ENCODE results near the gene GDF10. TPM values are rescaled to one million over a fixed set of nuclear protein-coding genes. Genes with fewer than 3 reads are reported as not detected.

Gene GDF10
- total RNA-seq, 4 donors from 2014 or later = 5.8 to 29.7 (median 10.8) TPM

DNA sequence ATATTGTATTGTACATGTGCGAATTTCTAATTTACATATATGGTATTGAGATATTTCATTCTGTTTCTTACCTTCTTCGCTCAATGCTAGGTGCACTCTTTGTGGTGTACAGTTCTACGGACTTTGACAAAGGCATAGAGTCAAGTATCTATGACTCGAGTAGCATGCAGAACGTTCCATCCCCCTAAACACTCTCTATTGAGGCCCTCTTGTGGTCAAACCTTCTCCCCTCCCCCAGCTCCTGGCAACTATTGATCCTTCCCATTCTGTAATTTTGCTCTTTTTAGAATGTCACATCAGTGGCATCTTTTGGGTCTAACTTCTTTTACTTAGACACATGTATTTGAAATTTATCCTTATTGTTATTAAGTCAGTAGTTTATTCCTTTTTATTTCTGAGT lies 30.7 kb upstream of the GDF10 start:
- Histone ChIP-seq H3K27ac (no peak overlapping the region), H3K36me3 (no peaks in the 10 kb centered on the region), H3K9me3 (peaks cover 0 to 22% (median 0%) of the 10 kb centered on the region in 3 donors), H3K4me3 (no peak overlapping the region), H3K4me1 (no peaks in the 10 kb centered on the region), H3K27me3 (no peaks in the 10 kb centered on the region)
- TF ChIP-seq, protein P1, sequence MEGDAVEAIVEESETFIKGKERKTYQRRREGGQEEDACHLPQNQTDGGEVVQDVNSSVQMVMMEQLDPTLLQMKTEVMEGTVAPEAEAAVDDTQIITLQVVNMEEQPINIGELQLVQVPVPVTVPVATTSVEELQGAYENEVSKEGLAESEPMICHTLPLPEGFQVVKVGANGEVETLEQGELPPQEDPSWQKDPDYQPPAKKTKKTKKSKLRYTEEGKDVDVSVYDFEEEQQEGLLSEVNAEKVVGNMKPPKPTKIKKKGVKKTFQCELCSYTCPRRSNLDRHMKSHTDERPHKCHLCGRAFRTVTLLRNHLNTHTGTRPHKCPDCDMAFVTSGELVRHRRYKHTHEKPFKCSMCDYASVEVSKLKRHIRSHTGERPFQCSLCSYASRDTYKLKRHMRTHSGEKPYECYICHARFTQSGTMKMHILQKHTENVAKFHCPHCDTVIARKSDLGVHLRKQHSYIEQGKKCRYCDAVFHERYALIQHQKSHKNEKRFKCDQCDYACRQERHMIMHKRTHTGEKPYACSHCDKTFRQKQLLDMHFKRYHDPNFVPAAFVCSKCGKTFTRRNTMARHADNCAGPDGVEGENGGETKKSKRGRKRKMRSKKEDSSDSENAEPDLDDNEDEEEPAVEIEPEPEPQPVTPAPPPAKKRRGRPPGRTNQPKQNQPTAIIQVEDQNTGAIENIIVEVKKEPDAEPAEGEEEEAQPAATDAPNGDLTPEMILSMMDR (IDR thresholded peaks at IDR 0.05) = no peak
- TF ChIP-seq POLR2A (IDR thresholded peaks at IDR 0.05) (no peak), POLR2AphosphoS5 (IDR thresholded peaks at IDR 0.05) (no peak), EP300 (IDR thresholded peaks at IDR 0.05) (no peak)
- 52 to 53% methylated on average over 5 of the region's 5 CpGs for WGBS, 2 donors (ENCODE audit: low coverage in 1 of 2)
- no peak for ATAC-seq

DNA sequence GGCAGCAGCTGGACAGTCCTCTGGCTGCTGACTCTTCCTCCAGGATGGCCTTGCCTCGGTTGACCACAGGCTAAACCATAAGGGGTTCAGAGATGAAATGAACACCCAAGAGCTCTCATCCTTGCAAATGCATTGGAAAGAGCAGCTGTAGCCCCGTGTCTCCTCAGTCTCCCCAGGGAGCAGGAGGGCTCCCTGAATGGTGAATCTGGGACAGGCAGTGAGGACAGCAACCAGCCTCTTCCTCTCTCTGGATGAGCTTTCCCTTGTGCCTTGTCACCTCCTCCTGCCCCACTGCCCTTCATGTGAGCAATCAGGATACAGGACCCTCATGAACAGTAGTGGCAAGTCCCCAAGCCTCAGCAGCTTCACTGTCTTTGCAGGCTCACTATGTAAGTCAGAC lies 23.9 kb upstream of the GDF10 start:
- TF ChIP-seq EP300 (IDR thresholded peaks at IDR 0.05) (no peak), POLR2AphosphoS5 (IDR thresholded peaks at IDR 0.05) (no peak), POLR2A (IDR thresholded peaks at IDR 0.05) (no peak)
- TF ChIP-seq, protein P1 (IDR thresholded peaks at IDR 0.05) = no peak
- Histone ChIP-seq H3K9me3 (peaks cover 0 to 22% (median 0%) of the 10 kb centered on the region in 3 donors), H3K36me3 (no peaks in the 10 kb centered on the region), H3K4me1 (no peaks in the 10 kb centered on the region), H3K27ac (no peak overlapping the region), H3K27me3 (no peaks in the 10 kb centered on the region), H3K4me3 (no peak overlapping the region)
- WGBS, 2 donors (ENCODE audit: low coverage in 1 of 2) = no CpG with 5 or more reads among the region's 2 CpGs
- no peak for ATAC-seq

DNA sequence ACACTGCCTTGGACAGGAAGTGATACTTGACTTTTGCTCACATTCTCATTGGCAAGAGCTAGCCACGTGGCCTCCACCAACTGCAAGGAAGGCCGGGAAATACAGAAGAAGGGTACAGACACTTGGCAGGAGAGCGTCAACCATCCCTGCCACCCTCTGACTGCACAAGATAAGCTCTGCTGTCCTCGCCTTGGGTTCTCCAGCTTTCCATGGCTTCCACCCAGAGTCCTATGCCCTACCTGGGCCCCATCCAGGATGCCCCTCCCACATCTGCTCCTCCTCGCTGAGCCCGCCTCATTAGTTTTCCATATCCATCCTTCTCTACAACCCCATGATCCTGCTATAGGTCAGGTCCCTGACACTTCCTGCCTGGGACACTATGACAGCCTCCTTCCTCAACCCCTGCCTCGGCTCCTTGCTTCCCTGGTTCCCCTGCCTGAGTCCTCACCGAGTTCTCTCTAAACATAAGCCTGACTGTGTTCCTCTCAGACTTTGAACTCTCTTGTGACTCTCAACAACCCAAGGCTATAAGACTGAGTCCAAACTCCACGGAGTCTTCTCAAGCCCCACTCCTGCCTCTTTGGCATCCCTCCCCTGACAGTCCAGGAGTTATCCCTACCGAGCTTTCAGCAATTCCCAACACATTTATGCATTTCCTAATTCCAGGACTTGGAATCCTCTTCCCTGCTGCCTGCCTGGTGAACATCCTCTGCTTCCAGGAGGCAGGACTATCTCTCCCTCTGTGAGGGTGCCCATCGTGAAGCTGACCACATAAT lies 23.2 kb upstream of the GDF10 start:
- H3K27me3 ChIP-seq = no peaks in the 10 kb centered on the region
- TF ChIP-seq POLR2AphosphoS5 (IDR thresholded peaks at IDR 0.05) (no peak), POLR2A (IDR thresholded peaks at IDR 0.05) (no peak), EP300 (IDR thresholded peaks at IDR 0.05) (no peak)
- TF ChIP-seq, protein P1 (IDR thresholded peaks at IDR 0.05) = no peak
- H3K27ac ChIP-seq = no peak overlapping the region
- 91 to 94% methylated on average over 5 to 11 of the region's 11 CpGs for WGBS, 2 donors (ENCODE audit: low coverage in 1 of 2)
- H3K36me3 ChIP-seq = no peaks in the 10 kb centered on the region
- H3K4me1 ChIP-seq = no peaks in the 10 kb centered on the region
- H3K4me3 ChIP-seq = no peak overlapping the region
- peaks cover 0 to 19% (median 0%) of the 10 kb centered on the region in 3 donors for H3K9me3 ChIP-seq
- no peak for ATAC-seq

DNA sequence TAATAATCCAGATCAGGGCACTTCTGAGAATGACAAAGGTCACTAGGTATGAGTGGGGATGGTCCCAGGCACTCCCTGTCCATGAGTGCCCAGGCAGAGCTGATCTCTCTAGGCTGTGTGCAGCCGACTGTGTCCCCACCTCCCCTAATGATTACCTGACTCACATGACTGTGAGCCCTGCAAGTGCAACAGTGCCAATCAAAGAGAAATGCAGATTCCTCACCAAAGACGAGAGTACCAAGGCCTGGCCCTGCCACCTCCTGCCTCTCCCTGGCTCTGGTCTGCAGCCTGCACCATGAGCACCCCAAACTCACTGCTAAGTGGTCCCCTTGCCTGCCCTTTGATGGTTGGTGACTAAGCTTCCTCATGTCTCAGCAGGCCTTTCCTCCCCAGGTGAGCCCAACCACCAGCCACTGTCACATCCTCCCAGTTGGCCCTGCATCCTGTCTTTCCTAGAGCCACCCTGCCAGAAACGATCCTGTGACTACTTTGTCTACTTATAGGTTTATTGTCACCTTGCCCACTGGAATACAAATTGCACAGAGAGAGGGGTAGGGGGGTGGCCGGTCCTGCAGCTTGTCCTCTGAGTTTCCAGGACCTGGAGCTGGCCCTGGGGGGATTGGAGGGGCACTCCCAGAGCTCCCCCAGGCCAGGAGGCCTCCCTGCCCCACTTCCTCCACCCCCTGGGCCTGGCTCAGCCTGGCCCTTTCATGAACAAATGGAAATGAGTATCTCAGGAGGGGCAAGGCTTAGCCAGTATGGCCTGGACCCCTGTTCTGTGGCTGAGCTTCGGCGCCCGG lies 22.4 kb upstream of the GDF10 start:
- Histone ChIP-seq H3K4me1 (no peaks in the 10 kb centered on the region), H3K9me3 (peaks cover 0 to 11% (median 0%) of the 10 kb centered on the region in 3 donors), H3K27ac (no peak overlapping the region), H3K27me3 (no peaks in the 10 kb centered on the region), H3K36me3 (no peaks in the 10 kb centered on the region), H3K4me3 (no peak overlapping the region)
- 20 to 100% methylated on average over 1 of the region's 7 CpGs for WGBS, 2 donors (ENCODE audit: low coverage in 1 of 2)
- no peak for ATAC-seq
- TF ChIP-seq EP300 (IDR thresholded peaks at IDR 0.05) (no peak), POLR2AphosphoS5 (IDR thresholded peaks at IDR 0.05) (no peak), POLR2A (IDR thresholded peaks at IDR 0.05) (no peak)
- TF ChIP-seq, protein P1 (IDR thresholded peaks at IDR 0.05) = no peak
